ENCODE data around the gene IPMK. TPM values are rescaled to one million over a fixed set of nuclear protein-coding genes. Genes with fewer than 3 reads are reported as not detected.

Gene IPMK
- total and polyA plus RNA-seq, 2 experiments from 2014 or later, result 5.5 to 17.8 TPM

- peaks cover 38% of the 10 kb centered on the region for H3K79me2 ChIP-seq (replicated peaks; ENCODE audit: insufficient read depth)
- H3K4me3 ChIP-seq, result no peak overlapping the region
- 0 out of 2 replicates have a peak, but pooled peaks cover 13% of the 10 kb centered on the region for H3K4me1 ChIP-seq (ENCODE audit: insufficient read depth)
- Mint-ChIP-seq H3K27ac (no peak overlapping the region), H3K4me3 (no peak overlapping the region), H3K9me3 (peaks cover 59% of the 10 kb centered on the region), H3K27me3 (ENCODE audit: insufficient read depth, low read depth, poor library complexity) (peaks cover 11% of the 10 kb centered on the region), H3K4me1 (peaks cover 11% of the 10 kb centered on the region), H3K36me3 (ENCODE audit: low read depth) (peaks cover 63% of the 10 kb centered on the region)
- TF ChIP-seq STAT1 (IDR thresholded peaks at IDR 0.05; ENCODE audit: unreplicated experiment) (no peak), JUNB (IDR thresholded peaks at IDR 0.05; ENCODE audit: unreplicated experiment) (no peak), POLR2AphosphoS5 (IDR thresholded peaks at IDR 0.05; ENCODE audit: low read depth) (no peak), CTCF (conservative IDR thresholded peaks at IDR 0.05; ENCODE audit: low read depth in 2 of 2) (no peak), EZH2phosphoT487 (IDR thresholded peaks at IDR 0.05; ENCODE audit: unreplicated experiment) (no peak), EZH2 (IDR thresholded peaks at IDR 0.05; ENCODE audit: low read depth, unreplicated experiment) (no peak), CREB1 (CRISPR knock-in tag; IDR thresholded peaks at IDR 0.05; ENCODE audit: low read depth) (no peak), NANOG (IDR thresholded peaks at IDR 0.05; ENCODE audit: borderline replicate concordance) (no peak), ZNF114 (CRISPR knock-in tag; IDR thresholded peaks at IDR 0.05) (no peak), ZNF331 (CRISPR knock-in tag; IDR thresholded peaks at IDR 0.05; ENCODE audit: low read depth) (no peak), ETS1 (IDR thresholded peaks at IDR 0.05) (no peak), REST (IDR thresholded peaks at IDR 0.05; ENCODE audit: unreplicated experiment) (no peak), ZNF462 (CRISPR knock-in tag; IDR thresholded peaks at IDR 0.05) (no peak)
- H2AFZ ChIP-seq, result no peak overlapping the region
- no peaks in the 10 kb centered on the region for H3K9me2 ChIP-seq (ENCODE audit: insufficient read depth)
- H4K20me1 ChIP-seq (replicated peaks; ENCODE audit: insufficient read depth), result no peaks in the 10 kb centered on the region
- H3K4me2 ChIP-seq, result no peak overlapping the region
- peaks cover 16% of the 10 kb centered on the region; the same call in 1 of the 2 replicates for H3K36me3 ChIP-seq (ENCODE audit: insufficient read depth)
- H3K27me3 ChIP-seq (ENCODE audit: insufficient read depth), result no peaks in the 10 kb centered on the region
- DNase-seq (ENCODE audit: low spot score), result no peak
- H3F3A ChIP-seq (replicated peaks; ENCODE audit: low read depth), result no peaks in the 10 kb centered on the region
- no peak overlapping the region for H3K27ac ChIP-seq (ENCODE audit: low read depth)
- no peak for ATAC-seq
Observed at GRCh38 chr10:58254644-58255043, 13.1 kb downstream of the IPMK start.

Measured in GM23338 (cell line).